Panc1 (cell line): ENCODE measurements around the gene VWA3B. TPM values are rescaled to one million over a fixed set of nuclear protein-coding genes. Genes with fewer than 3 reads are reported as not detected.

Experiments used
- ATAC-seq: fragments of 200-7000 bp; cut with Tn5 transposase; 2 replicates; pipeline ENCODE4 v1.9.1; 2020; ENCODE audit warnings: mild to moderate bottlenecking, moderate library complexity
- BruUV-seq: library from RNA; stranded (reverse); fragments of 400-500 nt; replicated peaks from 2 replicates; lab custom pipeline; 2021; lab: Mats Ljungman, UMichigan
- CTCF ChIA-PET: fragments of 300-600 bp; sonication (Branson Sonifier 250); formaldehyde crosslinking; loops from one replicate; lab custom pipeline; 2022; ENCODE audit warnings: antibody characterized with exemption; lab: Charles Lee
- POLR2A ChIA-PET: fragments of 300-600 bp; sonication (Branson Sonifier 250); formaldehyde crosslinking; loops from one replicate; lab custom pipeline; 2022; ENCODE audit warnings: antibody characterized with exemption; lab: Charles Lee
- DNase-seq: peaks from one replicate; pipeline ENCODE4 v3.0.0-alpha.2; 2010; ENCODE audit warnings: low read depth, low spot score
- H3K27ac ChIP-seq: 2 replicates; pipeline ENCODE4 v1.5.1; 2011; ENCODE audit warnings: mild to moderate bottlenecking, low read length, inconsistent platforms
- H3K27me3 ChIP-seq: fragments of 200-500 bp; sonication (Bioruptor generic); 2 replicates; pipeline ENCODE4 v1.6.0; 2014; ENCODE audit warnings: low read length, inconsistent platforms; ENCODE audit not compliant: control insufficient read depth, insufficient read depth
- H3K36me3 ChIP-seq: fragments of 200-500 bp; sonication (Bioruptor generic); 2 replicates; pipeline ENCODE4 v1.5.1; 2014; ENCODE audit warnings: inconsistent platforms, mild to moderate bottlenecking, low read length, moderate library complexity; ENCODE audit not compliant: control insufficient read depth, insufficient read depth
- H3K4me1 ChIP-seq: 2 replicates; pipeline ENCODE4 v1.5.1; 2011; ENCODE audit warnings: inconsistent platforms, mild to moderate bottlenecking, low read length, moderate library complexity; ENCODE audit not compliant: control insufficient read depth, insufficient read depth
- H3K4me3 ChIP-seq, 2 experiments: 2 replicates each; pipeline ENCODE4 v1.5.1; 2011 to 2012; ENCODE audit warnings: low read depth in 2 of 2, low read length in 2 of 2, mild to moderate bottlenecking in 2 of 2, inconsistent platforms in 1 of 2, moderate library complexity in 1 of 2
- H3K9me3 ChIP-seq: fragments of 200-500 bp; sonication (Bioruptor generic); 2 replicates; pipeline ENCODE4 v1.5.1; 2014; ENCODE audit warnings: low read depth, mild to moderate bottlenecking, inconsistent platforms, low read length, moderate library complexity; ENCODE audit not compliant: control insufficient read depth, insufficient read depth
- CTCF ChIP-seq: fragments of 450-650 bp; IDR thresholded peaks from 2 replicates; pipeline ENCODE4 v1.5.1; 2017; ENCODE audit warnings: mild to moderate bottlenecking
- POLR2AphosphoS5 ChIP-seq: IDR thresholded peaks from 2 replicates; pipeline ENCODE4 v1.6.1; 2012; ENCODE audit warnings: mild to moderate bottlenecking, low read depth, low read length, moderate library complexity
- SIN3A ChIP-seq: IDR thresholded peaks from 2 replicates; pipeline ENCODE4 v1.6.1; 2012; ENCODE audit warnings: low read depth, mild to moderate bottlenecking, low read length, moderate library complexity, borderline replicate concordance; ENCODE audit not compliant: insufficient read depth
- TCF7L2 ChIP-seq: IDR thresholded peaks from 2 replicates; pipeline ENCODE4 v1.6.1; 2011; ENCODE audit warnings: mild to moderate bottlenecking, low read depth, low read length, inconsistent platforms
- in situ Hi-C: cut with HindIII; loops from 2 replicates; pipeline ENCODE4 v1.10.0; 2016; ENCODE audit warnings: low sequenced_read_pairs, low pct_unique_long_range_greater_than_20kb
- intact Hi-C: fragments of 100-400 bp; cut with micrococcal nuclease; formaldehyde crosslinking; loops from one replicate; pipeline ENCODE4 v1.10.0; 2022; ENCODE audit not compliant: unreplicated experiment
- total RNA-seq: library from RNA; stranded (reverse); gene quantifications from one replicate; pipeline ENCODE4 v1.2.1, GENCODE V29; 2021; ENCODE audit not compliant: unreplicated experiment
- TF ChIP-seq, protein P1 (sequence below), 2 experiments: IDR thresholded peaks; 2 replicates each; pipeline ENCODE4 v1.6.1; 2011 to 2012; ENCODE audit warnings: low read depth in 2 of 2, control low read depth in 1 of 2, low read length in 1 of 2, mild to moderate bottlenecking in 1 of 2, moderate library complexity in 1 of 2; ENCODE audit not compliant: insufficient read depth in 1 of 2

The VWA3B gene
- total RNA-seq, 1 experiment from 2014 or later, result not detected

DNA sequence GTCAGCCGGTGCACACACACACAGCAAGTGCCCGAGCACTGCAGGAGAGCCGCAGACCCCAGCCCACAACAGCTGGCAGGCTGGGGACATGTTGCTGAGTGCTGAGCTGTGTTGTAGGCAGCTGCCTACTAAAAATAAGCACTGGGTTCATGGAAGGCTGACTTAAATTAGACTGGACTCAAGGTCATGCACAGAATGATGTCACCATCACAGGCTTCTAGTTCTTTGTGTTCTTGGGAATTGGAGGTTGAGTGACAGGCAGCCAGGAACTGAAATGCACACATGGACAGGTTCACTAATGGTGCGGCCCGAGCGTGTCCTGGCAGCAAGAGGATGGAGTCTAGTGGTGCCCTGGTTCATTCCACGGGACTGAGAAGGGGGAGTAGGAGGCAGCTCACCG is 71.3 kb downstream of the VWA3B start:
- Histone ChIP-seq H3K4me3 (no peak overlapping the region), H3K27ac (no peak overlapping the region), H3K9me3 (no peaks in the 10 kb centered on the region), H3K36me3 (no peaks in the 10 kb centered on the region), H3K27me3 (no peaks in the 10 kb centered on the region), H3K4me1 (no peaks in the 10 kb centered on the region)
- DNase-seq (no peak), ATAC-seq (no peak)
- ChIA-PET POLR2A (interaction anchor here (0.7 kb wide), 1 partner anchor 160 kb away, joined by 4 read pairs; no protein-coding TSS in a partner anchor), CTCF (no interaction called here)
- in situ Hi-C loops, result no loop called here
- intact Hi-C loops, result no loop called here
- BruUV-seq, result no TSS peak
- TF ChIP-seq CTCF (no peak), POLR2AphosphoS5 (no peak), SIN3A (no peak), TCF7L2 (no peak)
- TF ChIP-seq, protein P1, sequence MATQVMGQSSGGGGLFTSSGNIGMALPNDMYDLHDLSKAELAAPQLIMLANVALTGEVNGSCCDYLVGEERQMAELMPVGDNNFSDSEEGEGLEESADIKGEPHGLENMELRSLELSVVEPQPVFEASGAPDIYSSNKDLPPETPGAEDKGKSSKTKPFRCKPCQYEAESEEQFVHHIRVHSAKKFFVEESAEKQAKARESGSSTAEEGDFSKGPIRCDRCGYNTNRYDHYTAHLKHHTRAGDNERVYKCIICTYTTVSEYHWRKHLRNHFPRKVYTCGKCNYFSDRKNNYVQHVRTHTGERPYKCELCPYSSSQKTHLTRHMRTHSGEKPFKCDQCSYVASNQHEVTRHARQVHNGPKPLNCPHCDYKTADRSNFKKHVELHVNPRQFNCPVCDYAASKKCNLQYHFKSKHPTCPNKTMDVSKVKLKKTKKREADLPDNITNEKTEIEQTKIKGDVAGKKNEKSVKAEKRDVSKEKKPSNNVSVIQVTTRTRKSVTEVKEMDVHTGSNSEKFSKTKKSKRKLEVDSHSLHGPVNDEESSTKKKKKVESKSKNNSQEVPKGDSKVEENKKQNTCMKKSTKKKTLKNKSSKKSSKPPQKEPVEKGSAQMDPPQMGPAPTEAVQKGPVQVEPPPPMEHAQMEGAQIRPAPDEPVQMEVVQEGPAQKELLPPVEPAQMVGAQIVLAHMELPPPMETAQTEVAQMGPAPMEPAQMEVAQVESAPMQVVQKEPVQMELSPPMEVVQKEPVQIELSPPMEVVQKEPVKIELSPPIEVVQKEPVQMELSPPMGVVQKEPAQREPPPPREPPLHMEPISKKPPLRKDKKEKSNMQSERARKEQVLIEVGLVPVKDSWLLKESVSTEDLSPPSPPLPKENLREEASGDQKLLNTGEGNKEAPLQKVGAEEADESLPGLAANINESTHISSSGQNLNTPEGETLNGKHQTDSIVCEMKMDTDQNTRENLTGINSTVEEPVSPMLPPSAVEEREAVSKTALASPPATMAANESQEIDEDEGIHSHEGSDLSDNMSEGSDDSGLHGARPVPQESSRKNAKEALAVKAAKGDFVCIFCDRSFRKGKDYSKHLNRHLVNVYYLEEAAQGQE (IDR thresholded peaks at IDR 0.05; ENCODE audit: insufficient read depth in 1 of 2, low read depth in 2 of 2, low read length in 1 of 2), result no peak

DNA sequence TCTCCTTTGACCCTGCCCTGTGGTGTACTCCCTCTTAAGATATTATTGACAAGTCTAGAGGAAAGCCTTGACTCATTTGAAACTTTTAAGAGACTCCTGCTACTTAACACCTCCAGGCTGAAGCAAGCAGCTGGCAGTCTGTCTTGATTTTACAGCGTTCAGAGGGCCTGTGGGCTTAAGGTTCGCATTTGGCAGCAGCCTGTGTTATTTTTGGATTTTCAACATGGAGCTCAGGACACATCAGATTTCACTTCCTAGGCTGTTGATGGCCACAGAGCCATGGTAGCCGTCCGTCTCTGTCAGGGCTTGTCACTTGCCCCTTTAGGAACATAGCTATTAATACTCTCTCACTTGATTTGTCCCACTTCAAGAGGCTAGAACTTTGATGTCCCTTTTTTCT is 73.6 kb downstream of the VWA3B start:
- Histone ChIP-seq H3K9me3 (no peaks in the 10 kb centered on the region), H3K27ac (no peak overlapping the region), H3K4me3 (no peak overlapping the region), H3K36me3 (no peaks in the 10 kb centered on the region), H3K4me1 (no peaks in the 10 kb centered on the region), H3K27me3 (no peaks in the 10 kb centered on the region)
- BruUV-seq, result no TSS peak
- ChIA-PET POLR2A (no interaction called here), CTCF (interaction anchor here (0.6 kb wide), 1 partner anchor 124 kb away, joined by 3 read pairs; no protein-coding TSS in a partner anchor)
- intact Hi-C loops, result no loop called here
- TF ChIP-seq POLR2AphosphoS5, result no peak
- TF ChIP-seq SIN3A, result no peak
- no peak for TF ChIP-seq TCF7L2
- TF ChIP-seq, protein P1 (IDR thresholded peaks at IDR 0.05; ENCODE audit: insufficient read depth in 1 of 2, low read depth in 2 of 2, low read length in 1 of 2), result no peak
- TF ChIP-seq CTCF, result no peak
- DNase-seq (no peak), ATAC-seq (no peak)
- in situ Hi-C loops, result no loop called here
